HG03025 (cell line): ENCODE results near the gene CGB7.

Experiments
- ATAC-seq: cut with Tn5 transposase; IDR thresholded peaks from one replicate; pipeline ENCODE4 v1.9.1; 2021; ENCODE audit warnings: mild to moderate bottlenecking, moderate library complexity; ENCODE audit not compliant: unreplicated experiment, low FRiP score

Gene CGB7

GRCh38 chr19:49017666-49018351 lies 39.7 kb downstream of the CGB7 start:
- ATAC-seq: no peak

GRCh38 chr19:49017041-49017665 lies 40.4 kb downstream of the CGB7 start, which contains the start of gene LHB:
Gene LHB (minus strand): TSS chr19:49017091. CDS start chr19:49017081, 10 bp downstream.
- no peak for ATAC-seq

- ATAC-seq: no peak
Observed at GRCh38 chr19:49016067-49016839, 41.3 kb downstream of the CGB7 start.

GRCh38 chr19:49014870-49015255 lies 42.7 kb downstream of the CGB7 start:
- no peak for ATAC-seq

- ATAC-seq: no peak
Observed at GRCh38 chr19:49014123-49014869, 43.3 kb downstream of the CGB7 start.

- no peak for ATAC-seq
Observed at GRCh38 chr19:49011194-49011593, 46.4 kb downstream of the CGB7 start.

- ATAC-seq: no peak
Observed at GRCh38 chr19:49010453-49010852, 47.1 kb downstream of the CGB7 start.

GRCh38 chr19:49009828-49010227 lies 47.7 kb downstream of the CGB7 start:
- ATAC-seq: no peak

GRCh38 chr19:49006905-49007304 lies 50.6 kb downstream of the CGB7 start:
- no peak for ATAC-seq

- ATAC-seq: no peak
Observed at GRCh38 chr19:49004964-49005614, 52.5 kb downstream of the CGB7 start.
